Heart left ventricle (tissue), 13 donors: ENCODE results near the gene TRPM8.

Source experiments
- POLR2A ChIP-seq, 2 donors: fragments of 450-650 bp; IDR thresholded peaks; one replicate each; pipeline ENCODE4 v1.6.1; 2017; ENCODE audit warnings: antibody characterized with exemption in 2 of 2, mild to moderate bottlenecking in 2 of 2, moderate library complexity in 2 of 2
- TF ChIP-seq, protein P1 (sequence below), 12 donors: fragments of 200-600 bp; sonication (generic) in 4 of 12; IDR thresholded peaks; one replicate each; pipeline versions ENCODE4 v1.5.0 to v1.8.0; 2018 to 2022; ENCODE audit warnings: antibody characterized with exemption in 12 of 12, mild to moderate bottlenecking in 5 of 12
- donor health status: ischemic (EF 13 %, LVEDD 7.1; RV severe dilation, severe dysfunction).
- donor health status: DM: no; HTN: yes; CAD: no.
- donor health status: DM: no; HTN: no; CAD: no.
- donor health status: ischemic (EF 25% LVEDD 6.9; RV normal size, moderate dysfunction).
- donor health status: ischemic (EF 25% LVEDD 5.7; RV mildly dilated, moderate dysfunction).
- donor health status: ischemic (EF 35%, LVEDD 5.7; RV mildly dilated, moderate dysfunction).
- donor health status: nonischemic (EF 11% LVEDD 7.7; RV severe dilation, severe dysfunction).
- donor health status: DM: yes; HTN: yes; CAD: no.
- donor health status: PGD.
- donor health status: ischemic (EF 29% LVEDD 5.4; RV normal size, mild dysfunction).
- donor health status: nonischemic (EF 23%, LVEDD 6.1; RV moderate dilation, normal function).

DNA sequence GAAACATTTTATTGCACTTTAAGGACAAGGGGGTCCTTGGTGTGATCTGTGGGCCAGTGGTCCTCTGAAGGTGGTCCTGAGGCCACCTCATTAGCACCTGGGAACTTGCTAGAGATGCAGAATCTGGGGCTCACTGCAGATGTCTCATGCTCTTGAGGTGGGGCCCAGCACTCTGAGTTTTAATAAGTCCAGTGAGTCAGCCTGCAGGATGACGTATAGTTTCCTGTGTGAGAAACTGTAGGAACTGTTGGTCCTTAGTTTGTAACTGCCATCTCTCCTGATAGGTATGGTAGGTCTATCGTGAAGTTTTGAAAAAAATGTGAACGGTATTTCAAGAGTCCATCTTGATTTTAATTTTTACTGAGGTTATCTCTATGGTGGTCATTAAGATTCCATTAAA, 2.8 kb downstream of the TRPM8 start:
- TF ChIP-seq, protein P1, sequence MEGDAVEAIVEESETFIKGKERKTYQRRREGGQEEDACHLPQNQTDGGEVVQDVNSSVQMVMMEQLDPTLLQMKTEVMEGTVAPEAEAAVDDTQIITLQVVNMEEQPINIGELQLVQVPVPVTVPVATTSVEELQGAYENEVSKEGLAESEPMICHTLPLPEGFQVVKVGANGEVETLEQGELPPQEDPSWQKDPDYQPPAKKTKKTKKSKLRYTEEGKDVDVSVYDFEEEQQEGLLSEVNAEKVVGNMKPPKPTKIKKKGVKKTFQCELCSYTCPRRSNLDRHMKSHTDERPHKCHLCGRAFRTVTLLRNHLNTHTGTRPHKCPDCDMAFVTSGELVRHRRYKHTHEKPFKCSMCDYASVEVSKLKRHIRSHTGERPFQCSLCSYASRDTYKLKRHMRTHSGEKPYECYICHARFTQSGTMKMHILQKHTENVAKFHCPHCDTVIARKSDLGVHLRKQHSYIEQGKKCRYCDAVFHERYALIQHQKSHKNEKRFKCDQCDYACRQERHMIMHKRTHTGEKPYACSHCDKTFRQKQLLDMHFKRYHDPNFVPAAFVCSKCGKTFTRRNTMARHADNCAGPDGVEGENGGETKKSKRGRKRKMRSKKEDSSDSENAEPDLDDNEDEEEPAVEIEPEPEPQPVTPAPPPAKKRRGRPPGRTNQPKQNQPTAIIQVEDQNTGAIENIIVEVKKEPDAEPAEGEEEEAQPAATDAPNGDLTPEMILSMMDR (IDR thresholded peaks at IDR 0.05) = no peak
- TF ChIP-seq POLR2A (IDR thresholded peaks at IDR 0.05) = no peak
